ENCODE measurements around the gene NME1. TPM values are rescaled to one million over a fixed set of nuclear protein-coding genes. Genes with fewer than 3 reads are reported as not detected.
"Not testable (repeated sequence)": the region's sequence is repeated elsewhere in the genome, so short reads cannot be mapped to it uniquely, and the experiment has no call there.

NME1 gene
- total RNA-seq, 3 donors from 2014 or later = 28.3 to 76.0 (median 28.4) TPM

- H3K4me3 ChIP-seq = peak overlapping the region; percentile 97 to 99 (median 99)
- H3K27me3 ChIP-seq = no peaks in the 10 kb centered on the region
- H3K9me3 ChIP-seq = no peaks in the 10 kb centered on the region
- DNase-seq (ENCODE audit: low spot score in 2 of 2) = peak; percentile 52 to 64
- peak in 1 of 3 donors; percentile 13 for TF ChIP-seq CTCF (IDR thresholded peaks at IDR 0.05)
- TF ChIP-seq POLR2AphosphoS5 (IDR thresholded peaks at IDR 0.05) = no peak
- H3K27ac ChIP-seq = peak overlapping the region; percentile 98 to 99
- H3K36me3 ChIP-seq = no peaks in the 10 kb centered on the region
- H3K4me1 ChIP-seq = peaks cover 0 to 15% of the 10 kb centered on the region in 2 donors
- intact Hi-C loops (cut with DNase I; ENCODE audit: low total_unique reads) = no loop called here
These were observed 33.7 kb upstream of the NME1 start for GRCh38 chr17:51119415-51120356.

- DNase-seq (ENCODE audit: low spot score in 2 of 2) = peak in 1 of 2 donors; percentile 57
- Histone ChIP-seq H3K9me3 (no peaks in the 10 kb centered on the region), H3K36me3 (no peaks in the 10 kb centered on the region), H3K27me3 (no peaks in the 10 kb centered on the region), H3K27ac (peak overlapping the region; percentile 98 to 99), H3K4me1 (peaks cover 0 to 15% of the 10 kb centered on the region in 2 donors), H3K4me3 (peak overlapping the region; percentile 97 to 99 (median 99))
- intact Hi-C loops (cut with DNase I; ENCODE audit: low total_unique reads) = no loop called here
- TF ChIP-seq POLR2AphosphoS5 (IDR thresholded peaks at IDR 0.05) = peak in 2 of 3 donors; percentile 27 to 35
- TF ChIP-seq POLR2A (IDR thresholded peaks at IDR 0.05) = no peak
- TF ChIP-seq CTCF (IDR thresholded peaks at IDR 0.05) = no peak
These were observed 33.0 kb upstream of the NME1 start for GRCh38 chr17:51120357-51120738.

GRCh38 chr17:51120739-51121619, 32.4 kb upstream of the NME1 start, which contains the start of gene SPAG9:
TSS of gene SPAG9 (minus strand) at chr17:51120868. CDS start at chr17:51120656, 212 bp downstream.
- Histone ChIP-seq H3K36me3 (no peaks in the 10 kb centered on the region), H3K27ac (peak within 1 kb of the TSS; percentile 98 to 99), H3K27me3 (no peaks in the 10 kb centered on the region), H3K4me3 (peak within 1 kb of the TSS; percentile 97 to 99 (median 99)), H3K9me3 (no peaks in the 10 kb centered on the region), H3K4me1 (peaks cover 0 to 15% of the 10 kb centered on the region in 2 donors)
- TF ChIP-seq POLR2A (IDR thresholded peaks at IDR 0.05) = peak; percentile 74
- peak in 1 of 3 donors; percentile 7 for TF ChIP-seq CTCF (IDR thresholded peaks at IDR 0.05)
- peak; percentile 76 to 89 (median 85) for TF ChIP-seq POLR2AphosphoS5 (IDR thresholded peaks at IDR 0.05)
- intact Hi-C loops (cut with DNase I; ENCODE audit: low total_unique reads) = no loop called here
- DNase-seq (ENCODE audit: low spot score in 2 of 2) = peak; percentile 96

GRCh38 chr17:51121620-51122472, 31.5 kb upstream of the NME1 start:
- Histone ChIP-seq H3K27me3 (no peaks in the 10 kb centered on the region), H3K4me3 (peak overlapping the region; percentile 97 to 99 (median 99)), H3K27ac (peak overlapping the region; percentile 98 to 99), H3K9me3 (no peaks in the 10 kb centered on the region), H3K36me3 (no peaks in the 10 kb centered on the region), H3K4me1 (peaks cover 0 to 10% of the 10 kb centered on the region in 2 donors)
- intact Hi-C loops (cut with DNase I; ENCODE audit: low total_unique reads) = no loop called here
- peak; percentile 96 to 99 (median 96) for TF ChIP-seq POLR2AphosphoS5 (IDR thresholded peaks at IDR 0.05)
- peak; percentile 92 for TF ChIP-seq POLR2A (IDR thresholded peaks at IDR 0.05)
- no peak for TF ChIP-seq CTCF (IDR thresholded peaks at IDR 0.05)
- DNase-seq (ENCODE audit: low spot score in 2 of 2) = peak; percentile 90 to 98

- peak overlapping the region; percentile 98 to 99 for H3K27ac ChIP-seq
- H3K27me3 ChIP-seq; DNase-seq (ENCODE audit: low spot score in 2 of 2); H3K36me3 ChIP-seq; H3K4me3 ChIP-seq; intact Hi-C loops (cut with DNase I; ENCODE audit: low total_unique reads); H3K9me3 ChIP-seq; H3K4me1 ChIP-seq: not testable (repeated sequence)
These were observed 30.8 kb upstream of the NME1 start for GRCh38 chr17:51122473-51123115.
